AG10803 (cell line): ENCODE results near the gene NUP188.

ENCODE experiments used
- DNase-seq: peaks from one replicate; pipeline ENCODE4 v3.0.0; 2010; ENCODE audit warnings: low read depth
- H3K4me3 ChIP-seq: 2 replicates; pipeline ENCODE4 v1.5.1; 2011; ENCODE audit warnings: mild to moderate bottlenecking, low read length, control low read depth
- CTCF ChIP-seq: conservative IDR thresholded peaks from 2 replicates; pipeline ENCODE4 v1.5.1; 2011; ENCODE audit warnings: mild to moderate bottlenecking, low read length, control low read depth, inconsistent platforms

NUP188 gene

GRCh38 chr9:129014608-129015007, 67.1 kb downstream of the NUP188 start:
- H3K4me3 ChIP-seq, result no peak overlapping the region
- DNase-seq, result no peak
- no peak for TF ChIP-seq CTCF

- no peak for TF ChIP-seq CTCF
- no peak overlapping the region for H3K4me3 ChIP-seq
- DNase-seq, result no peak
Measured at GRCh38 chr9:129021091-129021490, 73.6 kb downstream of the NUP188 start.

GRCh38 chr9:129022037-129022436, 74.5 kb downstream of the NUP188 start:
- H3K4me3 ChIP-seq, result no peak overlapping the region
- DNase-seq, result no peak
- TF ChIP-seq CTCF, result no peak

- H3K4me3 ChIP-seq, result no peak overlapping the region
- DNase-seq, result peak; percentile 87
- no peak for TF ChIP-seq CTCF
Measured at GRCh38 chr9:129023036-129023907, 75.8 kb downstream of the NUP188 start.

GRCh38 chr9:129023908-129024233, 76.4 kb downstream of the NUP188 start:
- DNase-seq, result no peak
- no peak overlapping the region for H3K4me3 ChIP-seq
- no peak for TF ChIP-seq CTCF

- no peak for TF ChIP-seq CTCF
- peak overlapping the region; percentile 79 for H3K4me3 ChIP-seq
- DNase-seq, result peak; percentile 20
Measured at GRCh38 chr9:129026442-129027223, 79.1 kb downstream of the NUP188 start.
